IPS-18c (cell line): Measurements from ENCODE around the gene UPF3A.
"Not testable (repeated sequence)": the region's sequence is repeated elsewhere in the genome, so short reads cannot be mapped to it uniquely, and the experiment has no call there.

Experiments used
- H3K4me3 ChIP-seq: 2 replicates; pipeline ENCODE4 v1.7.0; 2013; ENCODE audit warnings: low read depth, mild to moderate bottlenecking, low read length, moderate library complexity; ENCODE audit not compliant: insufficient read depth
- H3K9me3 ChIP-seq: one replicate; pipeline ENCODE4 v1.6.1; 2013; ENCODE audit warnings: mild to moderate bottlenecking, low read length, moderate library complexity; ENCODE audit not compliant: control insufficient read depth, insufficient read depth

UPF3A gene

GRCh38 chr13:114281351-114282040, at the start of gene UPF3A:
TSS of gene UPF3A (plus strand) at chr13:114281601. CDS start at chr13:114281640, 39 bp downstream.
- no peaks in the 10 kb centered on the region for H3K9me3 ChIP-seq
- peak within 1 kb of the TSS; percentile 88 for H3K4me3 ChIP-seq

GRCh38 chr13:114231886-114232285, 49.5 kb upstream of the UPF3A start:
- Histone ChIP-seq H3K4me3 (no peak overlapping the region), H3K9me3 (no peaks in the 10 kb centered on the region)

GRCh38 chr13:114234266-114234644, 47.1 kb upstream of the UPF3A start:
- Histone ChIP-seq H3K4me3 (no peak overlapping the region; the same call in 1 of the 2 replicates), H3K9me3 (no peaks in the 10 kb centered on the region)

- H3K4me3 ChIP-seq = peak within 1 kb of the TSS; percentile 82
Observed at GRCh38 chr13:114234645-114235421, 46.6 kb upstream of the UPF3A start, which contains the start of gene CDC16. TSS of gene CDC16 (plus strand) at chr13:114234897. CDS start at chr13:114235085, 188 bp downstream.

GRCh38 chr13:114235697-114236096, 45.7 kb upstream of the UPF3A start:
- peak overlapping the region; percentile 82 for H3K4me3 ChIP-seq
- H3K9me3 ChIP-seq = no peaks in the 10 kb centered on the region

More at GRCh38 chr13:114234645-114235421, 46.6 kb upstream of the UPF3A start, which contains the start of gene CDC16:
- H3K9me3 ChIP-seq = no peaks in the 10 kb centered on the region

GRCh38 chr13:114236227-114236626, 45.2 kb upstream of the UPF3A start:
- Histone ChIP-seq H3K4me3 (peak overlapping the region; percentile 82; the same call in 1 of the 2 replicates), H3K9me3 (no peaks in the 10 kb centered on the region)

- Histone ChIP-seq H3K9me3 (no peaks in the 10 kb centered on the region), H3K4me3 (no peak overlapping the region)
Observed at GRCh38 chr13:114237415-114238112, 43.8 kb upstream of the UPF3A start.

GRCh38 chr13:114241918-114242317, 39.5 kb upstream of the UPF3A start:
- Histone ChIP-seq H3K9me3 (no peaks in the 10 kb centered on the region), H3K4me3 (no peak overlapping the region)

- H3K4me3 ChIP-seq = no peak overlapping the region
- no peaks in the 10 kb centered on the region for H3K9me3 ChIP-seq
Observed at GRCh38 chr13:114243971-114244370, 37.4 kb upstream of the UPF3A start.

- no peak overlapping the region for H3K4me3 ChIP-seq
Observed at GRCh38 chr13:114244637-114245036, 36.8 kb upstream of the UPF3A start.

GRCh38 chr13:114248011-114248410, 33.4 kb upstream of the UPF3A start:
- Histone ChIP-seq H3K9me3 (no peaks in the 10 kb centered on the region), H3K4me3 (no peak overlapping the region)

More at GRCh38 chr13:114244637-114245036, 36.8 kb upstream of the UPF3A start:
- H3K9me3 ChIP-seq = no peaks in the 10 kb centered on the region

- Histone ChIP-seq H3K4me3 (no peak overlapping the region), H3K9me3 (no peaks in the 10 kb centered on the region)
Observed at GRCh38 chr13:114249077-114249476, 32.3 kb upstream of the UPF3A start.

- not testable (repeated sequence) for H3K4me3 ChIP-seq
Observed at GRCh38 chr13:114251639-114252440, 29.6 kb upstream of the UPF3A start.

GRCh38 chr13:114256547-114256946, 24.9 kb upstream of the UPF3A start:
- H3K4me3 ChIP-seq = no peak overlapping the region
- no peaks in the 10 kb centered on the region for H3K9me3 ChIP-seq

More at GRCh38 chr13:114251639-114252440, 29.6 kb upstream of the UPF3A start:
- not testable (repeated sequence) for H3K9me3 ChIP-seq

- Histone ChIP-seq H3K9me3 (no peaks in the 10 kb centered on the region), H3K4me3 (no peak overlapping the region)
Observed at GRCh38 chr13:114257014-114257413, 24.4 kb upstream of the UPF3A start.

GRCh38 chr13:114258589-114258988, 22.8 kb upstream of the UPF3A start:
- no peaks in the 10 kb centered on the region for H3K9me3 ChIP-seq
- no peak overlapping the region for H3K4me3 ChIP-seq

GRCh38 chr13:114259374-114259773, 22.0 kb upstream of the UPF3A start:
- H3K4me3 ChIP-seq = no peak overlapping the region
- no peaks in the 10 kb centered on the region for H3K9me3 ChIP-seq
